Activated gamma-delta T cell treated with Interleukin-2 at 50 U/mL for 16 hours (primary cell): Measurements from ENCODE around the gene UBXN2A.
"Not testable (repeated sequence)": the region's sequence is repeated elsewhere in the genome, so short reads cannot be mapped to it uniquely, and the experiment has no call there.

Experiments used
- DNase-seq: peaks from one replicate; pipeline ENCODE4 v3.0.0-alpha.2; 2020

Gene UBXN2A

GRCh38 chr2:24015562-24016375 is 75.5 kb downstream of the UBXN2A start:
- DNase-seq = no peak

- no peak for DNase-seq
These were observed 76.1 kb downstream of the UBXN2A start for GRCh38 chr2:24016376-24016761.

- DNase-seq = no peak
These were observed 76.8 kb downstream of the UBXN2A start for GRCh38 chr2:24016853-24017703.

GRCh38 chr2:24017711-24018110 is 77.4 kb downstream of the UBXN2A start:
- DNase-seq = no peak

GRCh38 chr2:24018241-24018640 is 78.0 kb downstream of the UBXN2A start:
- DNase-seq = no peak

- DNase-seq = no peak
These were observed 79.5 kb downstream of the UBXN2A start for GRCh38 chr2:24019729-24020128.

- DNase-seq = no peak
These were observed 80.0 kb downstream of the UBXN2A start for GRCh38 chr2:24020244-24020643.

GRCh38 chr2:24021122-24021998 is 81.1 kb downstream of the UBXN2A start:
- no peak for DNase-seq

GRCh38 chr2:24022324-24022974 is 82.2 kb downstream of the UBXN2A start:
- DNase-seq = no peak

GRCh38 chr2:24022975-24023575 is 82.8 kb downstream of the UBXN2A start:
- DNase-seq = no peak

GRCh38 chr2:24024018-24024417 is 83.8 kb downstream of the UBXN2A start:
- no peak for DNase-seq

- DNase-seq = no peak
These were observed 84.9 kb downstream of the UBXN2A start for GRCh38 chr2:24024996-24025663.

- no peak for DNase-seq
These were observed 86.0 kb downstream of the UBXN2A start for GRCh38 chr2:24026233-24026632.

GRCh38 chr2:24038786-24039499 is 98.7 kb downstream of the UBXN2A start:
- DNase-seq = no peak

- no peak for DNase-seq
These were observed 100.2 kb downstream of the UBXN2A start for GRCh38 chr2:24040511-24040910.

- not testable (repeated sequence) for DNase-seq
These were observed 102.9 kb downstream of the UBXN2A start for GRCh38 chr2:24043133-24043532.

GRCh38 chr2:24045511-24046508 is 105.5 kb downstream of the UBXN2A start:
- DNase-seq = no peak

GRCh38 chr2:24046599-24046929 is 106.3 kb downstream of the UBXN2A start:
- DNase-seq = no peak

- DNase-seq = peak; percentile 91
These were observed 106.9 kb downstream of the UBXN2A start, which contains the start of gene WDCP for GRCh38 chr2:24046930-24047702. TSS of gene WDCP (minus strand) at chr2:24047391. CDS start at chr2:24039494, 7,897 bp downstream.
